HCT116 (cell line): ENCODE results near the gene EXOC4. TPM values are rescaled to one million over a fixed set of nuclear protein-coding genes. Genes with fewer than 3 reads are reported as not detected.

Source experiments
- ATAC-seq: fragments of 200-7000 bp; cut with Tn5 transposase; 2 replicates; pipeline ENCODE4 v1.9.1; 2020; ENCODE audit warnings: mild to moderate bottlenecking, moderate library complexity
- BruUV-seq: library from RNA; stranded (reverse); fragments of 400-500 nt; replicated peaks from 2 replicates; lab custom pipeline; 2021; lab: Mats Ljungman, UMichigan
- CTCF ChIA-PET: fragments of 300-600 bp; sonication (Branson Sonifier 250); formaldehyde crosslinking; loops from one replicate; lab custom pipeline; 2021; ENCODE audit warnings: antibody characterized with exemption; lab: Charles Lee
- POLR2A ChIA-PET: fragments of 300-600, 350-600 bp; sonication (Branson Sonifier 250); formaldehyde crosslinking; loops from one replicate; lab custom pipeline; 2021; ENCODE audit warnings: antibody characterized with exemption; lab: Charles Lee
- RAD21 ChIA-PET, 2 experiments: fragments of 300-600 bp; sonication (Branson Sonifier 250); formaldehyde crosslinking; loops; one replicate each; lab custom pipeline; 2023; ENCODE audit warnings: low total read pairs in 2 of 2; ENCODE audit not compliant: uncharacterized antibody in 2 of 2, unreplicated experiment in 2 of 2, low non-redundant PET in 1 of 2; lab: Charles Lee
- DNase-seq: peaks from one replicate; pipeline ENCODE4 v3.0.0-alpha.2; 2010; ENCODE audit warnings: low read depth, low spot score
- H2AFZ ChIP-seq: fragments of 200-600 bp; shearing (Covaris generic), sonication (generic); 2 replicates; pipeline ENCODE4 v1.6.1; 2017; ENCODE audit warnings: low read depth, mixed run types, mixed read lengths, antibody characterized with exemption, low read length; ENCODE audit not compliant: poor library complexity, severe bottlenecking
- H3K27ac ChIP-seq: 2 replicates; pipeline ENCODE4 v1.5.1; 2012; ENCODE audit warnings: low read depth, low read length
- H3K27me3 ChIP-seq: fragments of 200-600 bp; sonication (generic); 2 replicates; pipeline ENCODE4 v1.6.1; 2016; ENCODE audit warnings: mixed run types, low read length, mixed read lengths; ENCODE audit not compliant: insufficient read depth
- H3K36me3 ChIP-seq, 2 experiments: fragments of 200-500 bp in 1 of 2; fragments of 200-600 bp in 1 of 2; sonication (Bioruptor generic) in 1 of 2; sonication (generic) in 1 of 2; 2 replicates each; pipeline versions ENCODE4 v1.5.1 to v1.6.1; 2014 to 2016; ENCODE audit warnings: low read length in 2 of 2, inconsistent platforms in 1 of 2, mixed read lengths in 1 of 2, mixed run types in 1 of 2; ENCODE audit not compliant: insufficient read depth in 2 of 2, control insufficient read depth in 1 of 2
- H3K4me1 ChIP-seq, 2 experiments: fragments of 200-600 bp in 1 of 2; sonication (generic) in 1 of 2; 2 replicates each; pipeline versions ENCODE4 v1.5.1 to v1.6.1; 2012 to 2017; ENCODE audit warnings: low read length in 2 of 2, inconsistent platforms in 1 of 2, mild to moderate bottlenecking in 1 of 2, mixed read lengths in 1 of 2, mixed run types in 1 of 2, moderate library complexity in 1 of 2; ENCODE audit not compliant: insufficient read depth in 2 of 2, control insufficient read depth in 1 of 2
- H3K4me2 ChIP-seq: fragments of 200-600 bp; sonication (generic); 2 replicates; pipeline ENCODE4 v1.6.1; 2017; ENCODE audit warnings: mixed run types, low read length, mixed read lengths
- H3K4me3 ChIP-seq, 2 experiments: fragments of 200-600 bp in 1 of 2; sonication (generic) in 1 of 2; replicated peaks in 1 of 2; 2 replicates each; pipeline ENCODE4 v1.5.1; 2011 to 2016; ENCODE audit warnings: low read length in 2 of 2, control low read depth in 1 of 2, low read depth in 1 of 2, mild to moderate bottlenecking in 1 of 2, mixed read lengths in 1 of 2, mixed run types in 1 of 2
- H3K79me2 ChIP-seq: fragments of 200-600 bp; sonication (generic); 2 replicates; pipeline ENCODE4 v1.6.1; 2017; ENCODE audit warnings: mild to moderate bottlenecking, mixed run types, low read length, moderate library complexity, mixed read lengths; ENCODE audit not compliant: insufficient read depth
- H3K9ac ChIP-seq: fragments of 200-600 bp; sonication (generic); 2 replicates; pipeline ENCODE4 v1.6.1; 2016; ENCODE audit warnings: low read length, mixed read lengths
- H3K9me2 ChIP-seq: fragments of 200-600 bp; sonication (generic), shearing (Covaris generic); 2 replicates; pipeline ENCODE4 v1.6.1; 2017; ENCODE audit warnings: mixed run types, mild to moderate bottlenecking, moderate library complexity; ENCODE audit not compliant: insufficient read depth
- H3K9me3 ChIP-seq, 2 experiments: fragments of 200-500 bp in 1 of 2; fragments of 200-600 bp in 1 of 2; sonication (Bioruptor generic) in 1 of 2; sonication (generic) in 1 of 2; 2 replicates each; pipeline ENCODE4 v1.6.1; 2014 to 2017; ENCODE audit warnings: low read length in 2 of 2, mixed read lengths in 2 of 2, inconsistent platforms in 1 of 2, low read depth in 1 of 2, mild to moderate bottlenecking in 1 of 2, mixed run types in 1 of 2, moderate library complexity in 1 of 2; ENCODE audit not compliant: control insufficient read depth in 1 of 2, insufficient read depth in 1 of 2
- H4K20me1 ChIP-seq: fragments of 200-600 bp; sonication (generic), shearing (Covaris generic); 2 replicates; pipeline ENCODE4 v1.6.1; 2017; ENCODE audit warnings: mixed run types, mild to moderate bottlenecking, moderate library complexity; ENCODE audit not compliant: insufficient read depth
- CEBPB ChIP-seq: IDR thresholded peaks from 2 replicates; pipeline ENCODE4 v1.6.1; 2012; ENCODE audit warnings: low read depth
- EGR1 ChIP-seq: IDR thresholded peaks from 2 replicates; pipeline ENCODE4 v1.6.1; 2012; ENCODE audit warnings: low read depth
- EZH2 ChIP-seq: fragments of 200-600 bp; sonication (generic); IDR thresholded peaks from 2 replicates; pipeline ENCODE4 v1.6.1; 2017; ENCODE audit warnings: antibody characterized with exemption, mixed run types
- FOSL1 ChIP-seq: IDR thresholded peaks from 2 replicates; pipeline ENCODE4 v1.6.1; 2012; ENCODE audit warnings: low read depth
- POLR2A ChIP-seq: IDR thresholded peaks from 2 replicates; pipeline ENCODE4 v1.7.0; 2011; ENCODE audit warnings: borderline replicate concordance; ENCODE audit not compliant: insufficient read depth, insufficient read length; ENCODE audit errors: extremely low read depth
- POLR2AphosphoS5 ChIP-seq: IDR thresholded peaks from 2 replicates; pipeline ENCODE4 v1.6.1; 2011; ENCODE audit warnings: mild to moderate bottlenecking, low read depth, low read length, moderate library complexity
- RAD21 ChIP-seq: IDR thresholded peaks from 2 replicates; pipeline ENCODE4 v1.6.1; 2012; ENCODE audit warnings: low read depth, mild to moderate bottlenecking
- SIN3A ChIP-seq: IDR thresholded peaks from 2 replicates; pipeline ENCODE4 v1.6.1; 2012; ENCODE audit warnings: low read depth
- SP1 ChIP-seq: IDR thresholded peaks from 2 replicates; pipeline ENCODE4 v1.6.1; 2012; ENCODE audit warnings: low read depth
- TCF7L2 ChIP-seq: IDR thresholded peaks from 2 replicates; pipeline ENCODE4 v1.7.0; 2011; ENCODE audit warnings: borderline replicate concordance, inconsistent platforms; ENCODE audit not compliant: insufficient read depth, insufficient read length; ENCODE audit errors: extremely low read depth
- ZFX ChIP-seq: fragments of 450-650 bp; IDR thresholded peaks from 2 replicates; pipeline ENCODE4 v1.6.1; 2017
- intact Hi-C: fragments of 100-400 bp; cut with micrococcal nuclease; formaldehyde crosslinking; loops from 2 replicates; pipeline ENCODE4 v1.10.0; 2022
- total RNA-seq: library from RNA; stranded (reverse); gene quantifications from one replicate; pipeline ENCODE4 v1.2.1, GENCODE V29; 2021; ENCODE audit not compliant: unreplicated experiment
- TF ChIP-seq, protein P1 (sequence below), 3 experiments: fragments of 200-600 bp in 1 of 3; sonication (generic) in 1 of 3; IDR thresholded peaks in 2 of 3; conservative IDR thresholded peaks in 1 of 3; 2 replicates each; pipeline ENCODE4 v1.5.1; 2012 to 2017; ENCODE audit warnings: low read depth in 2 of 3, low read length in 2 of 3, antibody characterized with exemption in 1 of 3, borderline replicate concordance in 1 of 3, control low read depth in 1 of 3, mild to moderate bottlenecking in 1 of 3, mixed read lengths in 1 of 3, mixed run types in 1 of 3, moderate library complexity in 1 of 3; ENCODE audit not compliant: insufficient read depth in 1 of 3
- TF ChIP-seq, protein P2 (sequence below): IDR thresholded peaks from 2 replicates; pipeline ENCODE4 v1.6.1; 2012
- TF ChIP-seq, protein P3 (sequence below): IDR thresholded peaks from 2 replicates; pipeline ENCODE4 v1.6.1; 2012; ENCODE audit warnings: low read depth
- TF ChIP-seq, protein P4 (sequence below): IDR thresholded peaks from 2 replicates; pipeline ENCODE4 v1.6.1; 2011; ENCODE audit warnings: mild to moderate bottlenecking, low read length, moderate library complexity; ENCODE audit not compliant: insufficient replicate concordance; ENCODE audit errors: extremely low read depth
- TF ChIP-seq, protein P5 (sequence below): IDR thresholded peaks from 2 replicates; pipeline ENCODE4 v1.6.1; 2012

EXOC4 gene
- total RNA-seq, 1 experiment from 2014 or later: 40.3 TPM

DNA sequence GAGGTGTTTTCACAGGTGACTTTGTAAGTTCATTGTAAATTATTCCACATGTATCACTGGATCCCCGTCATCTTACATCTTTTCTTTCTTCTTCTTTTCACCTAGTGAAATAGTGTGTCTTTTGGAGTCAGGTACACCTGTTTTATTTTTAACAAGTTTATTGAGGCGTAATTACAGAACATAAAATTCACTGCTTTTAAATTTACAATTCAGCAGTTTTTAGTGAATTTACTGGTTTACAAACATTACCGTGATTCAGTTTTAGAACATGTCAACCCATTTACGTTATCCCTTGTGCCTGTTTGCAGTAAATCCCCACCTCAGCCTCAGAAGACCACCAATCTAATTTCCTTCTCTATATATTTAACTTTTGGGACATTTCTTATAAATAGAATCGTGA is 256.9 kb downstream of the EXOC4 start:
- Histone ChIP-seq H2AFZ (no peak overlapping the region), H4K20me1 (no peaks in the 10 kb centered on the region; the same call in 1 of the 2 replicates), H3K4me1 (no peaks in the 10 kb centered on the region), H3K4me2 (no peak overlapping the region), H3K9me3 (no peaks in the 10 kb centered on the region), H3K36me3 (no peaks in the 10 kb centered on the region), H3K9me2 (no peaks in the 10 kb centered on the region), H3K4me3 (no peak overlapping the region), H3K9ac (no peak overlapping the region), H3K27me3 (no peaks in the 10 kb centered on the region), H3K79me2 (no peaks in the 10 kb centered on the region), H3K27ac (no peak overlapping the region)
- TF ChIP-seq TCF7L2: no peak
- no peak for TF ChIP-seq POLR2A
- TF ChIP-seq SP1: no peak
- TF ChIP-seq, protein P1, sequence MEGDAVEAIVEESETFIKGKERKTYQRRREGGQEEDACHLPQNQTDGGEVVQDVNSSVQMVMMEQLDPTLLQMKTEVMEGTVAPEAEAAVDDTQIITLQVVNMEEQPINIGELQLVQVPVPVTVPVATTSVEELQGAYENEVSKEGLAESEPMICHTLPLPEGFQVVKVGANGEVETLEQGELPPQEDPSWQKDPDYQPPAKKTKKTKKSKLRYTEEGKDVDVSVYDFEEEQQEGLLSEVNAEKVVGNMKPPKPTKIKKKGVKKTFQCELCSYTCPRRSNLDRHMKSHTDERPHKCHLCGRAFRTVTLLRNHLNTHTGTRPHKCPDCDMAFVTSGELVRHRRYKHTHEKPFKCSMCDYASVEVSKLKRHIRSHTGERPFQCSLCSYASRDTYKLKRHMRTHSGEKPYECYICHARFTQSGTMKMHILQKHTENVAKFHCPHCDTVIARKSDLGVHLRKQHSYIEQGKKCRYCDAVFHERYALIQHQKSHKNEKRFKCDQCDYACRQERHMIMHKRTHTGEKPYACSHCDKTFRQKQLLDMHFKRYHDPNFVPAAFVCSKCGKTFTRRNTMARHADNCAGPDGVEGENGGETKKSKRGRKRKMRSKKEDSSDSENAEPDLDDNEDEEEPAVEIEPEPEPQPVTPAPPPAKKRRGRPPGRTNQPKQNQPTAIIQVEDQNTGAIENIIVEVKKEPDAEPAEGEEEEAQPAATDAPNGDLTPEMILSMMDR (IDR thresholded peaks at IDR 0.05 in 2 of 3, conservative IDR thresholded peaks at IDR 0.05 in 1 of 3; ENCODE audit: borderline replicate concordance in 1 of 3, insufficient read depth in 1 of 3, low read depth in 2 of 3, low read length in 2 of 3): no peak
- TF ChIP-seq, protein P2, sequence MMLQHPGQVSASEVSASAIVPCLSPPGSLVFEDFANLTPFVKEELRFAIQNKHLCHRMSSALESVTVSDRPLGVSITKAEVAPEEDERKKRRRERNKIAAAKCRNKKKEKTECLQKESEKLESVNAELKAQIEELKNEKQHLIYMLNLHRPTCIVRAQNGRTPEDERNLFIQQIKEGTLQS: no peak
- no peak for TF ChIP-seq RAD21
- TF ChIP-seq, protein P3, sequence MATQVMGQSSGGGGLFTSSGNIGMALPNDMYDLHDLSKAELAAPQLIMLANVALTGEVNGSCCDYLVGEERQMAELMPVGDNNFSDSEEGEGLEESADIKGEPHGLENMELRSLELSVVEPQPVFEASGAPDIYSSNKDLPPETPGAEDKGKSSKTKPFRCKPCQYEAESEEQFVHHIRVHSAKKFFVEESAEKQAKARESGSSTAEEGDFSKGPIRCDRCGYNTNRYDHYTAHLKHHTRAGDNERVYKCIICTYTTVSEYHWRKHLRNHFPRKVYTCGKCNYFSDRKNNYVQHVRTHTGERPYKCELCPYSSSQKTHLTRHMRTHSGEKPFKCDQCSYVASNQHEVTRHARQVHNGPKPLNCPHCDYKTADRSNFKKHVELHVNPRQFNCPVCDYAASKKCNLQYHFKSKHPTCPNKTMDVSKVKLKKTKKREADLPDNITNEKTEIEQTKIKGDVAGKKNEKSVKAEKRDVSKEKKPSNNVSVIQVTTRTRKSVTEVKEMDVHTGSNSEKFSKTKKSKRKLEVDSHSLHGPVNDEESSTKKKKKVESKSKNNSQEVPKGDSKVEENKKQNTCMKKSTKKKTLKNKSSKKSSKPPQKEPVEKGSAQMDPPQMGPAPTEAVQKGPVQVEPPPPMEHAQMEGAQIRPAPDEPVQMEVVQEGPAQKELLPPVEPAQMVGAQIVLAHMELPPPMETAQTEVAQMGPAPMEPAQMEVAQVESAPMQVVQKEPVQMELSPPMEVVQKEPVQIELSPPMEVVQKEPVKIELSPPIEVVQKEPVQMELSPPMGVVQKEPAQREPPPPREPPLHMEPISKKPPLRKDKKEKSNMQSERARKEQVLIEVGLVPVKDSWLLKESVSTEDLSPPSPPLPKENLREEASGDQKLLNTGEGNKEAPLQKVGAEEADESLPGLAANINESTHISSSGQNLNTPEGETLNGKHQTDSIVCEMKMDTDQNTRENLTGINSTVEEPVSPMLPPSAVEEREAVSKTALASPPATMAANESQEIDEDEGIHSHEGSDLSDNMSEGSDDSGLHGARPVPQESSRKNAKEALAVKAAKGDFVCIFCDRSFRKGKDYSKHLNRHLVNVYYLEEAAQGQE: no peak
- TF ChIP-seq ZFX: no peak
- TF ChIP-seq FOSL1: no peak
- TF ChIP-seq EGR1: no peak
- TF ChIP-seq, protein P4, sequence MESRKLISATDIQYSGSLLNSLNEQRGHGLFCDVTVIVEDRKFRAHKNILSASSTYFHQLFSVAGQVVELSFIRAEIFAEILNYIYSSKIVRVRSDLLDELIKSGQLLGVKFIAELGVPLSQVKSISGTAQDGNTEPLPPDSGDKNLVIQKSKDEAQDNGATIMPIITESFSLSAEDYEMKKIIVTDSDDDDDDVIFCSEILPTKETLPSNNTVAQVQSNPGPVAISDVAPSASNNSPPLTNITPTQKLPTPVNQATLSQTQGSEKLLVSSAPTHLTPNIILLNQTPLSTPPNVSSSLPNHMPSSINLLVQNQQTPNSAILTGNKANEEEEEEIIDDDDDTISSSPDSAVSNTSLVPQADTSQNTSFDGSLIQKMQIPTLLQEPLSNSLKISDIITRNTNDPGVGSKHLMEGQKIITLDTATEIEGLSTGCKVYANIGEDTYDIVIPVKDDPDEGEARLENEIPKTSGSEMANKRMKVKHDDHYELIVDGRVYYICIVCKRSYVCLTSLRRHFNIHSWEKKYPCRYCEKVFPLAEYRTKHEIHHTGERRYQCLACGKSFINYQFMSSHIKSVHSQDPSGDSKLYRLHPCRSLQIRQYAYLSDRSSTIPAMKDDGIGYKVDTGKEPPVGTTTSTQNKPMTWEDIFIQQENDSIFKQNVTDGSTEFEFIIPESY: no peak
- no peak for TF ChIP-seq SIN3A
- TF ChIP-seq POLR2AphosphoS5: no peak
- TF ChIP-seq EZH2: no peak
- TF ChIP-seq, protein P5, sequence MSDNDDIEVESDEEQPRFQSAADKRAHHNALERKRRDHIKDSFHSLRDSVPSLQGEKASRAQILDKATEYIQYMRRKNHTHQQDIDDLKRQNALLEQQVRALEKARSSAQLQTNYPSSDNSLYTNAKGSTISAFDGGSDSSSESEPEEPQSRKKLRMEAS: no peak
- no peak for TF ChIP-seq CEBPB
- ChIA-PET CTCF (no interaction called here), RAD21 (no interaction called here), POLR2A (no interaction called here)
- DNase-seq (no peak), ATAC-seq (no peak)
- BruUV-seq: no TSS peak
- intact Hi-C loops: no loop called here
